Activated CD8-positive, alpha-beta memory T cell treated with anti-CD3 and anti-CD28 coated beads, Interleukin-2, amount 50 U/mL, for 1 hour (primary cell): Measurements from ENCODE around the gene ERGIC1.

Experiments used
- DNase-seq: peaks from one replicate; pipeline ENCODE4 v3.0.0-alpha.2; 2020; ENCODE audit errors: extremely low read depth

ERGIC1 gene

DNA sequence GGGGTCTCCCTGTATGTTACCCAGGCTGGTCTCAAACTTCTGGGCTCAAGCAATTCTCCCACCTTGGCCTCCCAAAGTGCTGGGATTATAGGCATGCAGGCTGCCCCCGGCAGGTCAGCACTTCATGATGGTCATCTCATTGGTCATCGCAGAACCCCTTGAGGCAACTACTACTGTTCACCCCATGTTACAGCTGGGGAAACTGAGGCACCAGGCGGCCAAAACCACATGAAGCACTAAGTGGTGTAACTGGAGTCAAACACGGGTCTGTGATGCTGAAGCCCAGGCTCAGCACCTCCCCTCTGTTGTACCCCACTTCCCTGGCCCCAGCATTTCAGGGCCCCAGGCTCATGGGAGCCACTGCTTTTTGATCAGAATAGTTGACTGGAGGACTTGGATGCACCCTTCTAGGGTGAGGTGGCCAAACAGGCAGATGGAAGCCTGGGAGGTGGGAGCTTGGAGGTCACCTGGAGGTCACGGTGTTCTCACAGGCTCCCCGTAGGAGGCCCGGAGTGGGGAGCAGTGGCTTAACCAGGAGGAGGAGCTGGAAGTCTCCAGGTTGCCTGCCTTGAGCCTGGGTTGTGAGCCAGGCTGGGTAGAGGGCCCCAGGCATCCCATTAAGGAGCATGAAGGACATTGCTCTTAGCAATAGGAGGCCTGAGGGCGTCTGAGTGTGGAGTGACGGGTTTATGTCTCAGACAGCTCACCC, 67.9 kb downstream of the ERGIC1 start:
- DNase-seq, result no peak

DNA sequence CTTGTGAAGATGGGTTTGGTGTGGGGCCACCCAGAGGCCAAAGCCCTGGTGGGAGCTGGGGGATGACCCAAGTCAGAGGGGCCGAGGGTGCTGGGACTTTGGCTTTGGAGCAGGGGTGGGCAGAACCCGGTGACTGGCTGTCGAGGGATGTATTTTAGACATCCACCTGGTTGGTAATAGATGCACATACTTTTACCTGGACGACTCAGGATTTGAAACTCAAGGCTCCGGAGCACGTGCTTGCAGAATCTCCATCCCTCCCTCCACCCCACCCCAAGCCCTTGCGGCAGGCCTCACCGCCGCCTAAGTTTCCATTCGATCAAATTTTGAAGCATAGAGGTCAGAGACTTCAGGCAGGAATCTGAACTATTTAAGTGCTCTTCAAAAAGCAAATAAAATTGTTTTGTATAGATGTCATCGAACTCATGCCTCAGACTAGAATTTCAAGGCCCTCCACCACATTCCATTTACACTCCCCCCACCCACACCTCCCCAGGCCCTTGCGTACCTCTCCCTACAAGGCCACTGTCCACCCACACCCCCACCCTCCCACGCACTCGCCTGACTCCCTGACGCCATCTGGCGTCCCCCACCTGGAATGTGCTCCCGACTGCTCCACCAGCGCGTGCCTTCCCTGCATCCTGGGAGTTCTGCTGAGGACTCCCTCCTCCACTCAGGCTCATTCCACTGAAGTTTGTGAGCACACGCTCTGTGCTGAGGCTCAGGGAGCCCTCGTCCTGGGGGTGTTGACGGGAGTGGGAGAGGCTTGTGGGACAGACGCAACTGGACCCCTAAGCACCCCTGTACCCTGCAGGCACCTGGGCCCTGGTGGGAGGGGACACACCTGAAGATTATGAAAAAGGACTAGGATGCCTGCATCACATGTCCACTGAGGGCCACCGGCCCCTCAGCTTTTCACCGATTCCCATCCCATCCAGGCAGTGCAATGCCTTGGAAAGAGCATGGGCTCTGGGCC, 68.7 kb downstream of the ERGIC1 start:
- no peak for DNase-seq

DNA sequence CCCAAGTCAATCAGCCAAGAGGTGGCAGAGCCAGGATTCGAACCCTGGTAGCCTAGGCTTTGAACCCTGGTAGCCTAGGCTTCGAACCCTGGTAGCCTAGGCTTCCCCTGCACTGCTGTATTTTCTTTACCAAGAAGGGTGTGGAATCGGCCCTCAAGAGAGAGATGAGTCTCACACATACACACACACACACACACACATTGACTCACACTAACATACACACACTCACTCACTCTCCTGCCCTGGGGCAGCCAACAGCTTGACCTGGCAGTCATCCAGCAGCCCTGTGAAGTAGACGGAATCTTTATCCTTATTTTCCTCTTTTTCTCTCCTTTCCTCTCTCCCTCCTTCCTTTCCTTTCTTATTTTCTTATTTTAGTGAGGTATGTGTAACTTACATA, 69.7 kb downstream of the ERGIC1 start:
- DNase-seq, result no peak

DNA sequence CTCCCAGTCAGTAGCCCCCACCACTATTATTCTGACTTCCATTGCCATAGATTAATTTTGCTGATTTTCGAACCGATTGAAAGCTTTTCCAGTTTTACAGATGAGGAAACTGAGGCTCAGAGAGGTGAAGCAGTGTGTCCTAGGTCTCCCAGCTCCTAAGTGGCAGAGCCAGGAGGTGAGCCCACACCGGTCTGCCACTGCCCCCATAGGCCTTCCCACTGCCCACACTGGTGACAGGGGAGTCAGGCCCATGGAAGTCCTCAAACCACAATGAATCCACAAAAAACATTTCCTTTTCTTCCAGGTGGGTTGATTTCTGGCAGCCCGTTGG, 70.2 kb downstream of the ERGIC1 start:
- DNase-seq, result no peak

DNA sequence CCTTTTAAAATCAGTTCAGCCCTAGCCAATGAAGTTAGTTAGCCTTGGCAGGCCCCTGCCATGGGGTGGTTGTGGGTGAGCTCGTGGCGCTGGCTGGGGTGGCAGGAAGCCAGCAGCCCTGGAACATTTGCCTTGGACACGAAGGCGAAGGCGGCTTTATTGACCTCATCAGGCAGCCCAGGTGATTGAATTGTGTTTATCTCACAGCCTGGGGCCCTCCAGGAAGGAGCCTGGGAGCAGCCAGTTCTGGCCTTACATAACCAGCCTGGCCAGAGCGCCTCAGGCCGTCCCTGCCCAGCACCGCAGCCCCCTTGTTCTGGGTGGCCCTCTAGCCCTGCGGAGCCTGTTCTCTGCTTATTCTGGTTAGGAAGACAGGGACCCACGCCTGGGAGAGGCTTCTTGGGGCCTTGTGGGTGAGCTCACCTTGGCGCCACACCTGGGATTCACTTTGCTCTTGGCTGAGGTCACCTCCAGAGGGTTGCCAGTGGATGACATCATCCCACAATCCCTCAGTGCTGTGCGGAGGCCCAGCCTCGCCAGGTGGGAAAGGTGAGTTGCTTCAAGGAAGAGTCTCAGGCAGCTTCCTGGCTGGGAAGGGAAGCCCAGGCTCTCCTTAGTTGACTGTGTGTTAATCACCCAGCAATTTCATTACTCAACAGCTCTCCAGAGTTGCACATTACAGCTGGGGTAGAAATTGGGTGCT, 70.7 kb downstream of the ERGIC1 start:
- DNase-seq, result no peak

DNA sequence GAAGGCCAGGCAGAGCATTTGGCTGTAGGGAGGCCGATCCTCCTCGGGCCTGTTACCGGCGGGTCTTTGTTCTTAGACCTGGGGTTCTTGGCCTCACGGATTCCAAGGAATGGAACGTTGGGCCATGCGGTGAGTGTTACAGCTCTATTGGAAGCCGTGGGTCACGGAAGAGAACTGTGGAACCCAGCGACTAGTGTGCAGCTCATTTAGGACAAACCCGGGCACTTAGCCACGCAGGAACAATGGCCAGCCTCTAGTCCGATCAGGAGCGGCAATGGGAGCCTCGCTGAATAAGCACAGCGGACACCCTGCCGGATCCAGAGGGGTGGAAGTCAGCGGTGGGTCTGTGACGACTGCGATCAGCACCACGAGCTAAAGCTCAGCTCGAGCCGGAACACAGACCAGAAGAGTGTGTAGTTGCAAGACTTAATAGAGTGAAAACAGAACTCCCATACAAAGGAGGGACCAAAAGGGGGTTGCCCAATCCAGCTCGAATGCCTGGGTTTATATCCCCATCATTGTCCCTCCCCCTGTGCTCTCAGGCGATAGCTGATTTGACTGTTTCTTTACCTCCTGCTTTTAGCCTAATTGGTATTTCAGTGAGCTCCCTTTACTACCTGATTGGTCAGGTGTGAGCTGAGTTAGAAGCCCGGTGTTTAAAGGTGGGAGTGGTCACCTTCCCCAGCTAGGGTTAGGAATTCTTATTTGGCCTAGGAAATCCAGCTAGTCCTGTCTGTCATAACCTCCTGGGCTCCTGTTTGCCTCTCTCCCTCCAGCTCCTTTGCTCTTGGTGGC, 71.5 kb downstream of the ERGIC1 start:
- no peak for DNase-seq

DNA sequence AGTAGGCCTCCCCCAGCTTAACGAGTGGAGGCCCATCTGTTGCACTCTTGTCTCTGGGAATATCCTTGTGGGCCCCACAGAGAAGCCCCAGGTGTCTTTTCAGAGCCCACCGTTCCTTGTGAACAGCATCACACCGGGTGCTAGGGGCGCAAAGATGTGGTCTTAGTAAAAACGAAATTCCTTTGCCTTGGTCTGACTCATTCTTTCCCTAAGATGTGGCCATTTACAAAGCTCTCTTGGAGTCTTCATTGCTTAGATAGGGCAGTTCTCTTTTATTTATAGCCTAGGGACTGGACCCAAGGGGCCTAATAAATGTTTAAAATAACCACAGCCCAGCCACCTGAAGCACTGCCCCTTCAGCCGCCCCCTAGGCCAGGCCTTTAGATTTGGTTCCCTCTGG, 72.4 kb downstream of the ERGIC1 start:
- no peak for DNase-seq

DNA sequence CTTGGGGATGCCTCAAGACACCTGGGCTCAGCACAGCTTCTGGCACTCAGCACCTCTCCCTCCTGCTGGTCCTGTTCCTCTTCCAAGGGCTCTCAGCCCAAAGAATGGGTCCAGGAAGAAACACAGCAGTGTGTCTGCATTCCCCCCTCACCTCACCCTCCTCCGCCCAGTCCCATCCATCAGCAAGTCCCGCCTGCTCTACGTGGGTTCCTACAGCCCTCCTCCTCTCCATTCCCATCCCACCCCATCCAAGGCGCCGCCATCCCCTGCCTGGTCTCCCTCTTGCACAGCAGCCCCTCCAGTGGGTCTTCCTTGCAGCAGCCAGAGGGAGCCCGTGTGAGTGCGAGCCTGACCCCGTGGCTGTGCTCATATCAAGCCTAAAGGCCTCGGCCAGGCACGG, 72.8 kb downstream of the ERGIC1 start:
- no peak for DNase-seq

DNA sequence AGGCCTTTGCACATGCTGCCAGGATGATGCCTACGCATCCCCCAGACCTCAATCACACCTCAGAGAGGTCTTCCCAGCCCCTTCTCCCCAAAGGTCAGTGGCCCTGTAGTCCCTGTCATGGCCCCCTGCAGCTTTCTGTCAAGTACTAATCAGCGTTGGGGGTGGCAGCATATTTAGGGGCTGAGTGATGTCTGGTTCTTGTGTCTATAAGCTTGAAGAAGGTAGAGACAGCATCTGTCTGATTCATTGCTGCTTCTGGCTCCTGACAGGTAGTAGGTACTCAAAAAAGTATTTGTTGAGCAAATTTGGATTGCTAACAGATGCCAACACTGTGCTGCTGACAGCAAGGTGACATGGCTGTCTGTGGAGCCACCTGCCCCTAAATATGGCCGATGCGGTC, 73.6 kb downstream of the ERGIC1 start:
- DNase-seq, result no peak

DNA sequence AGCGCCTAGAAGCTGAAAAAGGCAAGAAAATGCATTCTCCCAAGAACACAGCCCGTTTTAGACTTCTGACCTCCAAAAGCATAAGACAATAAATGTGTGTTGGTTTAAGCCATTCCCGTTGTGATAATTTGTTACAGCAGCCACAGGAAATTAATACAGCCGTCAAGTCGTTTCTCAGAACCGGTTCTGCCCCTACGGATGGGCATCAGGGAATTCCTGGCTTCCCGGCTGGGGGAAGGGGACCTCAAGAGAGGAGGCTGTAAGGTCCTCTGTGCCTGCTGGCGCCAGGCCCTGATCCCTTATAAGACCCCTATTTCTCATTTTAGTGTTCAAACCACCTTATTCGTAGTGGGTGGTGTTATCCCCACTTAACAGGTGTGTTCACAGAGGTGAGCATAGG, 74.6 kb downstream of the ERGIC1 start:
- no peak for DNase-seq

DNA sequence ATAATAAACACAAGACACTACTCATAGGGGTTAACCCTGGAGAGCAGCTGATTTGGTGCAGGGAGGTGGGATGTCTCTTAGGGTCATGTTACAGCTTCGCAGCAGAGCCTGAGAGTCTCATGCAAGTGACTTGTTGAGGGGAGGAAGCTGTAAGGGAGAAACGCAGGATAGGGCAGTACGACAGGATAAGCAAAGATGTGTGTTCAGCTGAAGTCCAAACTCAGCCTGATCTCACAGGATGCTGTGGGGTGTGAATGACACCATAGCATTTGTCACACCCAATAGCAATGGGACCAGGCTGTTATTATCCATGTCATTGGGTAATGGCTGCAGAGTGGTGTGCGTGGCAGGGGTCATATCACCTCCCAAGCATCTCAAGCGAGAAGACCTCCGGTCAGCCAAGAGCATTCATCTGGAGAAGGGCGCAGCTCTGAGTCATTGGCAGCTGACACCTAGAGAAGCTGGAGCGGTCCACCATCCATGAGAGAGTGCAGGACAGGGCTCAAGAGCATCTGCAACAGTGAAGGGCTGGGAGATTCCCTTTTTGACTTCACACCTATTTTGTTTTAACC, 76.0 kb downstream of the ERGIC1 start:
- DNase-seq, result no peak

DNA sequence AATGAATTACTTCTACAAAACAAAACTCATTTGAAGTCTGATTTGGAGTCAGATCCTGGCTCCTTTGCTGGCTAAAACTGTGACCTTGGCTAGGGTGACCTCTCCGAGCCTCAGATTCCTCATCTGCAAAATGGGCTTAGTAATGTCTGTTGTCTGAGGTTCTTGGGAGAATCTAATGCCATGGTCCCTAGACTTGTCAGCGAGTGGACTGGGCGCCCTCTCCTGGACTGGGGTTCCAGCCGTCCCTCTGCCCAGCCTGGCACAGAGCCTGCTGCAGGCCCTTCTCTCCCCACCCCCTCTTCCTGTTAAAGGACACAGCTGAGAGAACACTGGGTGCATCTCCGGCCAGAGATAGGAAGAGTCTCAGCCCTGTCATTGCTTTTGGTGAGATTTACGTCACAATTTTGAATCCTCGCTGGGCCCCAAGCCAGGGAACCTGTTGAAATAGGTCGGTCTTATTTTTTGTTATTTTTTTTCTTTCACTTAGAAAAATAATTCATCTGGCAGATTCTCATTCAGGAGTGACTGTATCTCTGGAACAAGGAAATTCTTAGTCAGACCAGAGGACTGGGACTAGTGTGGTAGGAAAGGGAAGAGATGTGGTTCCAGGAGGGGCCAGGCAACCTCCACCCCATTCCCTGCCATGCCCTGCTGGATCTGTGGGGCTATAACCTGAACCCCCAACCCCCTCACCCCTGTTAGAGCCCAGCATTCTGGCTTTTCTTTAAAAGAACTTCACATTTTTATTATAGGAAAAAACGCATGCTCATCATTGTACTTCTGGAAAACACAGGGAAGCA, 77.0 kb downstream of the ERGIC1 start:
- no peak for DNase-seq

DNA sequence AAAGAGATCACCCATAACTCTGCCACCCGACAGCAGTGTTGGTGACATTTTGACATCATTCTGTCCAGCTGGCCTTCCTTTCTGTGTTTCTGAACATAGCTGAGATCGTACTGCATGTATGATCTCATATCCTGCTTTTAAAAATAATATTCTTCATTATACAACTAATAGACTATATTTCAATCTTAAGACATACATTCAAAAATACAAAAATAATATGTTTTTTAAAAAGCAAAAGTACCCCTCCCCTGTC, 77.5 kb downstream of the ERGIC1 start:
- no peak for DNase-seq

DNA sequence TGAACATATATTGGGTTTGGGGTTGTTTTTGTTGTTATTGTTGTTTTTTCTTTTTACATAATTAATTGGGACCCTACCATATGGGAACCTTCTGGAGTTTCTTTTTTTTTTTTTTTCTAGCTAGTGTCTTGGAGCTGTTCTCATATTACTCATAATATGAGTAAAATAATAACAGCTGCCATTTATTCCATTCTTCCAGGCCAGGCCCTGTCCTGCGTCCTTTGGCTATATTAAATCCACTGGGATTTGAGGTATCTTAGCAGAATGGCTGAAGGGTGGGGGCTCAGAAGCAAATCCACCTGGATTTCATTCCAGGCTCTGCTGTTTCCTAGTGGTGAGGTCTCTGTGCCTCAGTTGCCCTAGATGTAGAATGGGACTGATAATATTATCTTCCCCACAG, 77.9 kb downstream of the ERGIC1 start:
- DNase-seq, result no peak

DNA sequence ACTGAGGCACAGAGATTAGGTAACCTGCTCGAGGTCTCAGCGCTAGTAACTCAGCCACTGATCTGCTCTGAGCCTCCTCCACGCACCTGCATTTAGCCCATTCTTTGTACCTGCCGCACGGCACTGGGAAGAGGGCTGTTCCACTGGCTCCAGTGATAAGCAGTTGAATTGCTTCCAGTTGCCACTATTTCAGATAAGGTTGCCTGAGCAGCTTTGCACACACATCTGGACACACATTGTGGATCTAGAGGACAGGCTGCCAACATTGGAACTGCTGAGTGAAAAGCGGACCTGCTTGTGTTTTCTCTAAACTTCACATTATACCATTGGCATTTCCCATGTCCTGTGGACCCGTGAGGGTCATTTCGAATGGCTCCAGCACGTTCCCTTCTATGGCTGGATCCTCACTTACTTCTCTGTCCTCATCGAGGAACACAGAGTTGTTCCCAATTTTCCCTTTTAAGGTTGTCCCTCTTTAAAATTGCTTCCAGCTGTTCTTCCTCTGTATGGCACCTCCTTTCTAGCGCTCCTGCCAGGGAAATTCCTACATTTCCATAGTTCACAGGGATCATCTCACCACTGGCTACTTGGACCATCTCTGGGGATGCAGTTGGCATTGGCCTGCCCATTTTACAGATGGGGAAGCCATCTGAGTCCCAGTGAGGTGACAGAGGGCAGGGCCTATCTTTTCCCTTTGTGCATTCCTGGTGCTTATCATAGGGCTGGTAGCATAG, 79.2 kb downstream of the ERGIC1 start:
- DNase-seq, result no peak

DNA sequence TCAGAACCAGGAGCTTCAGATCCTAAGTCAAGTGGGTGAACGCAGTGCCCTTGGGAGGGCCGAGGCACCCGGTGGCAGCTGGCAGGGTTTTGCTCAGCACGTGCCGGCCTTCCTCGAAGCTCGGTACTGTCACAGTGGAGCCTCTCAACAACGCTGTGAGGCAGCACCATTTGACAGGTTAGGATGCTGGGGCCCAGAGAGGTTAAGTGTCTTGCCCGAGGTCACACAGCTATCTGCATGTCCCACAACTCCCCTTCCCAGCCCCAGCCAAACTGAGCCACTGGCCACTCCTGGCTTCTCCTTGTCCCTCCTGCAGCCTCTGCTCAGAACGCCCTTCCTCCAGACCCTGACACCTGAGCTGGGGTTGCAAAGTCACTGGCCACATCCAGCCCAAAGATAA, 81.5 kb downstream of the ERGIC1 start:
- DNase-seq, result no peak

DNA sequence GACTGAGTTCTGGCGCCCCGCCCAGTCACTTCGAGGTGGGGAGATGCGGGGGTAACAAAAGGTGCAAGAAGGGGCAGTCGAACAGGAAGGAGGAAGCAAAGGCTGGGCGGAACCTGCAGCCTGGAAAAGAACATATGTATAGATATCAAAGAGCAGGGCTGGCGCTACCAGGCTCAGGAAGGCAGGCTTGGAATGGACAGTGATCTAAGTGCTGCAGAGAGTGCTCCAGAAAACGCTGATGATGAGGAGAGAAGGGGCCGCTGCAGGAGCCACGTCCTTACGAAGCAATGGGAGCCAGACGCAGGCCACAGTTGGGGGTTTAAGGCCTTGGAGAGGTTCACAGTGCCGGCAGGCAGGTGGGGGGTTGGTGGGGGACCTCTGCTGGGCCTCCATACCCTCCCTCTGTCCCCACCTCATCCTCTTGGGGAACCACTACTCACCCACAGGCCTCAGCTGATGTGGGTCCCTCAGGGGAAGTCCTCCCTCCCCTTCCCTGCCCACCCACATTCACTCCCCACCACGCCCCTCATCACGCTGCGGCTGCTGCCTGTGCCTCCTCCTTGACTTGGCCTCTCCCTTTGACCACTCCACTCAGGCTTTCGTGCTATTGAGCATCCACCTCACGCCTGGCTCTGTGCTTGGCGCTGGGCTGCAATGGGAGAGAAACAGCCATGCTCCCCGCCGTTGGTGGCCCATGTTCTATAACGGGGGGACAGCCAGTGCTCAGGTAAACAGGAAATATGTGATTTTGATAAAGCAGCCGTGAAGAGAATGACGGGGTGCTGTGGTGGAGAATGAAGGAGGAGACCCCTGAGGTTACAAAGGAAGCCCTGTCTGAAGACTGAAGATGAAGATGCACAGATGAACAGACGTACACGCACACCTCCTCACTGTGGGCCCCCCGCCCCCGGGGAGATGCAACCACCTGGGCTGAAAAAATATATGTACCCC, 84.6 kb downstream of the ERGIC1 start:
- DNase-seq, result peak; percentile 21

DNA sequence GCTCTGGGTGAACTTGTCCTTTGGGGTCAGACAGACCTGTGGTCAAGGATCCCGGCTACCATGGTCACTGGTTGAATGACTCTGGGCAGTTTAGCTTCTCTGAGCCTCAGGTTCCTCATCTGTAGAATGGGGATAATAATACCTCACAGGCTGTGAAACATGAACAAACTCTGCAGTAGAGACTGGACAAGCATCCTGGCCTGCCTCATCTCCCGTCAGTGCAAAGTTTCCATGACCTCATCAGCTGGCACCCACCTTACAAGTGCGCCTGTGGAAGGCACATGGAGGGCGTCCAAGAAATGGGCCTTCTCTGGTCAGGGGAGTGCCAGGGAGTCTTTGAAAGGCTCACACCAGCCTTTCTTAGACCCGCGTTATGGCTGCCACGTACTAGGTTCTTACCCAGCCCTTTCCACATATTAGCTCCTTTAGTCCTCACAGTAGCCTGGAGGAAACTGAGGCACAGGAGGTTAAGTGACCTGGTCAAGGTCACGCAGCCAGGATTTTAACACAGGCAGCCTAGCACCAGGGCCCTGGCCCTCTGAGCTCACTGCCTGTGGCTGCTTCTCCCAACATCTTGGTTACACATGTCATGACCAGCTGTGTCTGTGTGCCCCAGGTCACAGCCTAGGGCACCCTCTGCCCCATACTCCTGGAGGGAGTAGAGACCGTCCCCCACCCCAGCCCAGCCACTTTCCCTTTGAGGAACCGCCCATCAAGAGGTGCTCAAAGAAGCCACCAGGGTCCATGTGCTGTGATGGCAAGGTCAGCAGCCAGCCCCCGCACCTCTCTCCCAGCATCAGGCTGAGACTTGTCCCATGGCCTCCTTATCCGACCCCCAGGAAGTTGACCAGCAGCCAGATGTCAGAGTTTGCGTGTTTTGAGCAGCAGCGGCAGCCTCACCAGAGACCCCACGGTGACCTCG, 85.7 kb downstream of the ERGIC1 start:
- no peak for DNase-seq
